Neuronal stem cell (in vitro differentiated cells): ENCODE measurements around the gene SYT7.

Experiments
- DNase-seq: peaks from one replicate; pipeline ENCODE4 v3.0.0-alpha.2; 2013; ENCODE audit warnings: low spot score
- H2AFZ ChIP-seq: one replicate; pipeline ENCODE4 v1.6.1; 2013; ENCODE audit warnings: mild to moderate bottlenecking, low read length, inconsistent platforms
- H2AK5ac ChIP-seq: 2 replicates; pipeline ENCODE4 v1.6.1; 2013; ENCODE audit warnings: low read depth, mild to moderate bottlenecking, inconsistent platforms, low read length, moderate library complexity, mixed read lengths
- H2BK120ac ChIP-seq: 2 replicates; pipeline ENCODE4 v1.6.1; 2013; ENCODE audit warnings: low read depth, mild to moderate bottlenecking, inconsistent platforms, low read length, moderate library complexity, mixed read lengths
- H2BK12ac ChIP-seq: one replicate; pipeline ENCODE4 v1.6.1; 2013; ENCODE audit warnings: low read length, inconsistent platforms
- H2BK15ac ChIP-seq: 2 replicates; pipeline ENCODE4 v1.6.1; 2013; ENCODE audit warnings: mild to moderate bottlenecking, low read length, inconsistent platforms, mixed read lengths
- H2BK5ac ChIP-seq: one replicate; pipeline ENCODE4 v1.6.1; 2013; ENCODE audit warnings: inconsistent platforms, mild to moderate bottlenecking, low read length, moderate library complexity
- H3K14ac ChIP-seq: one replicate; pipeline ENCODE4 v1.6.1; 2013; ENCODE audit warnings: low read length, inconsistent platforms
- H3K18ac ChIP-seq: 2 replicates; pipeline ENCODE4 v1.6.1; 2013; ENCODE audit warnings: low read length, inconsistent platforms
- H3K23ac ChIP-seq: 2 replicates; pipeline ENCODE4 v1.6.1; 2013; ENCODE audit warnings: low read depth, mild to moderate bottlenecking, mixed read lengths, low read length, inconsistent platforms; ENCODE audit not compliant: poor library complexity
- H3K27ac ChIP-seq: replicated peaks from 3 replicates; pipeline ENCODE4 v1.5.1; 2013; ENCODE audit warnings: low read length, inconsistent platforms
- H3K27me3 ChIP-seq, 3 experiments: 2 replicates each; pipeline ENCODE4 v1.6.1; 2013; ENCODE audit warnings: low read length in 3 of 3, mild to moderate bottlenecking in 2 of 3, inconsistent platforms in 1 of 3, low read depth in 1 of 3, mixed read lengths in 1 of 3, moderate library complexity in 1 of 3; ENCODE audit not compliant: control insufficient read depth in 3 of 3, insufficient read depth in 3 of 3
- H3K36me3 ChIP-seq, 2 donors: replicated peaks in 1 of 2; 2 replicates each; pipeline ENCODE4 v1.6.1; 2013; ENCODE audit warnings: low read length in 2 of 2; ENCODE audit not compliant: control insufficient read depth in 2 of 2, insufficient read depth in 2 of 2
- H3K4ac ChIP-seq: 2 replicates; pipeline ENCODE4 v1.6.1; 2013; ENCODE audit warnings: inconsistent platforms, mild to moderate bottlenecking, low read length, moderate library complexity
- H3K4me1 ChIP-seq, 2 donors: 1 replicate in 1 of 2; 2 replicates in 1 of 2; pipeline ENCODE4 v1.6.1; 2013; ENCODE audit warnings: low read length in 2 of 2, low read depth in 1 of 2; ENCODE audit not compliant: control insufficient read depth in 2 of 2, insufficient read depth in 1 of 2
- H3K4me2 ChIP-seq: one replicate; pipeline ENCODE4 v1.6.1; 2013; ENCODE audit warnings: mild to moderate bottlenecking, low read length, inconsistent platforms; ENCODE audit not compliant: insufficient read depth, poor library complexity, severe bottlenecking
- H3K4me3 ChIP-seq, 2 donors: 2 replicates each; pipeline ENCODE4 v1.5.1; 2013; ENCODE audit warnings: low read length in 2 of 2, mild to moderate bottlenecking in 2 of 2, inconsistent platforms in 1 of 2, moderate library complexity in 1 of 2
- H3K79me1 ChIP-seq: one replicate; pipeline ENCODE4 v1.6.1; 2013; ENCODE audit warnings: low read depth, mild to moderate bottlenecking, inconsistent platforms, low read length, moderate library complexity
- H3K9ac ChIP-seq: one replicate; pipeline ENCODE4 v1.6.1; 2013; ENCODE audit warnings: mild to moderate bottlenecking, low read depth, low read length, inconsistent platforms; ENCODE audit not compliant: poor library complexity
- H3K9me3 ChIP-seq, 2 donors: replicated peaks in 1 of 2; 2 replicates each; pipeline versions ENCODE3 to v1.6.1; 2013; ENCODE audit warnings: low read length in 2 of 2, mild to moderate bottlenecking in 2 of 2, inconsistent platforms in 1 of 2, low read depth in 1 of 2, mixed read lengths in 1 of 2, moderate library complexity in 1 of 2; ENCODE audit not compliant: control insufficient read depth in 2 of 2, insufficient read depth in 1 of 2
- H4K8ac ChIP-seq: one replicate; pipeline ENCODE4 v1.6.1; 2013; ENCODE audit warnings: low read depth, mild to moderate bottlenecking, inconsistent platforms, low read length, moderate library complexity
- H4K91ac ChIP-seq: one replicate; pipeline ENCODE4 v1.6.1; 2013; ENCODE audit warnings: low read length, low read depth, mild to moderate bottlenecking, inconsistent platforms; ENCODE audit not compliant: poor library complexity
- WGBS, 2 donors: extraction: QIAGEN DNeasy Blood & Tissue Kit; methylation state at CpG; one replicate each; pipeline ENCODE4 v1.1.7; 2013; ENCODE audit warnings: missing lambda C conversion rate in 2 of 2, mixed read lengths in 1 of 2; ENCODE audit not compliant: insufficient read length in 2 of 2, insufficient replicate concordance in 1 of 2; ENCODE audit errors: extremely low coverage in 2 of 2; 5-methylcytosine and 5-hydroxymethylcytosine counted together

The SYT7 gene

GRCh38 chr11:61592176-61592575 lies 11.3 kb upstream of the SYT7 start:
- DNase-seq, result no peak
- no peak overlapping the region for H3K18ac ChIP-seq
- H3K9ac ChIP-seq, result no peak overlapping the region
- H3K23ac ChIP-seq, result no peak overlapping the region
- H3K27ac ChIP-seq, result no peak overlapping the region
- no peak overlapping the region for H3K14ac ChIP-seq
- H2BK15ac ChIP-seq, result no peak overlapping the region
- no peak overlapping the region for H3K4ac ChIP-seq
- no peak overlapping the region for H4K8ac ChIP-seq
- H2BK5ac ChIP-seq, result no peak overlapping the region
- H2AK5ac ChIP-seq, result peak overlapping the region; percentile 34
- H3K27me3 ChIP-seq, result peaks cover 0 to 64% (median 16%) of the 10 kb centered on the region in 3 experiments
- H3K4me1 ChIP-seq, result peaks cover 7 to 10% of the 10 kb centered on the region in 2 donors
- no peak overlapping the region for H3K4me3 ChIP-seq
- H2AFZ ChIP-seq, result no peak overlapping the region
- no peak overlapping the region for H3K4me2 ChIP-seq
- no peaks in the 10 kb centered on the region for H3K9me3 ChIP-seq
- H4K91ac ChIP-seq, result no peak overlapping the region
- H3K36me3 ChIP-seq, result no peaks in the 10 kb centered on the region
- WGBS, 2 donors, result no CpG with 5 or more reads among the region's 7 CpGs
- H3K79me1 ChIP-seq, result no peaks in the 10 kb centered on the region
- H2BK12ac ChIP-seq, result no peak overlapping the region
- no peak overlapping the region for H2BK120ac ChIP-seq

- H3K4ac ChIP-seq, result no peak overlapping the region
- H3K23ac ChIP-seq, result no peak overlapping the region
- no peak overlapping the region for H2BK12ac ChIP-seq
- H2AK5ac ChIP-seq, result no peak overlapping the region
- H4K8ac ChIP-seq, result no peak overlapping the region
- no CpG with 5 or more reads among the region's 5 CpGs for WGBS, 2 donors
- H3K36me3 ChIP-seq, result no peaks in the 10 kb centered on the region
- no peak overlapping the region for H4K91ac ChIP-seq
- peaks cover 5 to 13% of the 10 kb centered on the region in 2 donors for H3K4me1 ChIP-seq
- H2BK15ac ChIP-seq, result no peak overlapping the region
- H3K18ac ChIP-seq, result no peak overlapping the region
- H3K14ac ChIP-seq, result no peak overlapping the region
- H3K9me3 ChIP-seq, result no peaks in the 10 kb centered on the region
- H3K9ac ChIP-seq, result no peak overlapping the region
- no peaks in the 10 kb centered on the region for H3K79me1 ChIP-seq
- H3K4me3 ChIP-seq, result no peak overlapping the region
- H3K27ac ChIP-seq, result no peak overlapping the region
- no peak for DNase-seq
- no peak overlapping the region for H3K4me2 ChIP-seq
- no peak overlapping the region for H2BK120ac ChIP-seq
- H2AFZ ChIP-seq, result no peak overlapping the region
- H2BK5ac ChIP-seq, result no peak overlapping the region
- H3K27me3 ChIP-seq, result peaks cover 0 to 79% (median 22%) of the 10 kb centered on the region in 3 experiments
Measured at GRCh38 chr11:61589961-61590360, 9.1 kb upstream of the SYT7 start.

GRCh38 chr11:61588728-61589191 lies 7.9 kb upstream of the SYT7 start:
- Histone ChIP-seq H3K23ac (no peak overlapping the region), H3K18ac (peak overlapping the region; percentile 48), H3K9ac (no peak overlapping the region), H3K9me3 (no peaks in the 10 kb centered on the region), H2BK15ac (peak overlapping the region; percentile 54), H3K14ac (no peak overlapping the region), H3K36me3 (no peaks in the 10 kb centered on the region), H3K27me3 (peaks cover 0 to 81% (median 22%) of the 10 kb centered on the region in 3 experiments), H2BK5ac (no peak overlapping the region), H3K4me1 (peaks cover 5 to 13% of the 10 kb centered on the region in 2 donors), H3K4ac (no peak overlapping the region), H3K4me3 (no peak overlapping the region), H2BK120ac (no peak overlapping the region), H4K8ac (no peak overlapping the region), H4K91ac (no peak overlapping the region), H3K27ac (no peak overlapping the region), H2BK12ac (no peak overlapping the region), H2AFZ (no peak overlapping the region), H2AK5ac (no peak overlapping the region), H3K4me2 (peak overlapping the region; percentile 85), H3K79me1 (no peaks in the 10 kb centered on the region)
- WGBS, 2 donors, result no CpG with 5 or more reads among the region's 10 CpGs
- DNase-seq, result no peak

- Histone ChIP-seq H3K79me1 (no peaks in the 10 kb centered on the region), H2AFZ (peak overlapping the region; percentile 76), H3K4me1 (peaks cover 5 to 13% of the 10 kb centered on the region in 2 donors), H3K9ac (no peak overlapping the region), H2AK5ac (no peak overlapping the region), H3K23ac (no peak overlapping the region), H3K4ac (no peak overlapping the region), H2BK5ac (no peak overlapping the region), H3K27me3 (peaks cover 0 to 87% (median 22%) of the 10 kb centered on the region in 3 experiments), H3K4me3 (peak overlapping the region in 1 of 2 donors; percentile 71), H3K4me2 (peak overlapping the region; percentile 85), H4K91ac (no peak overlapping the region), H3K14ac (no peak overlapping the region), H2BK120ac (no peak overlapping the region), H2BK12ac (no peak overlapping the region), H4K8ac (no peak overlapping the region), H3K36me3 (no peaks in the 10 kb centered on the region), H3K18ac (peak overlapping the region; percentile 48), H3K27ac (no peak overlapping the region), H3K9me3 (no peaks in the 10 kb centered on the region), H2BK15ac (peak overlapping the region; percentile 54)
- no CpG with 5 or more reads among the region's 30 CpGs for WGBS, 2 donors
- DNase-seq, result peak; percentile 41
Measured at GRCh38 chr11:61587951-61588727, 7.3 kb upstream of the SYT7 start.
